SK-N-SH (cell line): ENCODE results near the gene CCRL2.

Source experiments
- CTCF ChIP-seq: fragments of 200-600 bp; sonication (generic); IDR thresholded peaks from 2 replicates; pipeline ENCODE4 v1.6.1; 2017; ENCODE audit warnings: antibody characterized with exemption, mild to moderate bottlenecking, moderate library complexity
- EP300 ChIP-seq, 2 experiments: IDR thresholded peaks; 2 replicates each; pipeline versions ENCODE4 v1.4.0 to v1.6.1; 2012; ENCODE audit warnings: borderline replicate concordance in 1 of 2, low read depth in 1 of 2, low read length in 1 of 2
- FOXM1 ChIP-seq: IDR thresholded peaks from 2 replicates; pipeline ENCODE4 v1.4.0; 2012; ENCODE audit warnings: low read depth, mild to moderate bottlenecking
- MAX ChIP-seq: IDR thresholded peaks from 2 replicates; pipeline ENCODE4 v1.4.0; 2012; ENCODE audit warnings: low read depth
- MEF2A ChIP-seq: IDR thresholded peaks from 2 replicates; pipeline ENCODE4 v1.4.0; 2012; ENCODE audit warnings: low read depth, borderline replicate concordance
- POLR2AphosphoS5 ChIP-seq: IDR thresholded peaks from 2 replicates; pipeline ENCODE4 v1.6.1; 2012; ENCODE audit warnings: low read depth, low read length
- RAD21 ChIP-seq: IDR thresholded peaks from 2 replicates; pipeline ENCODE4 v1.6.1; 2012; ENCODE audit warnings: mild to moderate bottlenecking, low read length
- REST ChIP-seq: IDR thresholded peaks from 2 replicates; pipeline ENCODE4 v1.6.1; 2012; ENCODE audit warnings: mild to moderate bottlenecking, low read depth, low read length, moderate library complexity
- SIN3A ChIP-seq: IDR thresholded peaks from 2 replicates; pipeline ENCODE4 v1.6.1; 2012; ENCODE audit warnings: low read depth, mild to moderate bottlenecking, low read length, moderate library complexity, borderline replicate concordance
- TAF1 ChIP-seq: IDR thresholded peaks from 2 replicates; pipeline ENCODE4 v1.6.1; 2012; ENCODE audit warnings: low read depth, mild to moderate bottlenecking, low read length, moderate library complexity, borderline replicate concordance
- TCF12 ChIP-seq: IDR thresholded peaks from 2 replicates; pipeline ENCODE4 v1.4.0; 2012
- ZBTB33 ChIP-seq: IDR thresholded peaks from 2 replicates; pipeline ENCODE4 v1.4.0; 2012; ENCODE audit warnings: low read depth, borderline replicate concordance

- TF ChIP-seq CTCF (no peak), POLR2AphosphoS5 (no peak), TCF12 (no peak), FOXM1 (no peak), RAD21 (no peak), REST (no peak), MAX (no peak), ZBTB33 (no peak), SIN3A (no peak), MEF2A (no peak), TAF1 (no peak), EP300 (IDR thresholded peaks at IDR 0.05; ENCODE audit: borderline replicate concordance in 1 of 2, low read depth in 1 of 2, low read length in 1 of 2) (no peak)
Observed at GRCh38 chr3:46380471-46381221, 26.4 kb upstream of the CCRL2 start.
